PC-3 (cell line): ENCODE measurements around the gene AEBP2. TPM values are rescaled to one million over a fixed set of nuclear protein-coding genes. Genes with fewer than 3 reads are reported as not detected.
"Not testable (repeated sequence)": the region's sequence is repeated elsewhere in the genome, so short reads cannot be mapped to it uniquely, and the experiment has no call there.

Source experiments
- ATAC-seq: fragments of 200-7000 bp; cut with Tn5 transposase; 2 replicates; pipeline ENCODE4 v1.9.1; 2020; ENCODE audit warnings: mild to moderate bottlenecking, moderate library complexity
- BruUV-seq: library from RNA; stranded (reverse); fragments of 400-500 nt; replicated peaks from 2 replicates; lab custom pipeline; 2021; lab: Mats Ljungman, UMichigan
- CTCF ChIA-PET: fragments of 300-600 bp; sonication (Branson Sonifier 250); formaldehyde crosslinking; loops from one replicate; lab custom pipeline; 2022; ENCODE audit warnings: antibody characterized with exemption; lab: Charles Lee
- POLR2A ChIA-PET: fragments of 300-600 bp; sonication (Branson Sonifier 250); formaldehyde crosslinking; loops from one replicate; lab custom pipeline; 2022; ENCODE audit warnings: antibody characterized with exemption; ENCODE audit not compliant: unreplicated experiment; lab: Charles Lee
- DNase-seq: peaks from one replicate; pipeline ENCODE4 v3.0.0-alpha.2; 2015
- H2AFZ ChIP-seq: fragments of 300-600 bp; sonication (generic); 2 replicates; pipeline ENCODE4 v1.6.0; 2016; ENCODE audit warnings: antibody characterized with exemption, low read length
- H3F3A ChIP-seq: fragments of 300-600 bp; sonication (generic); one replicate; pipeline ENCODE4 v1.6.0; 2017; ENCODE audit warnings: antibody characterized with exemption, low read length, control low read depth, mild to moderate bottlenecking; ENCODE audit not compliant: unreplicated experiment
- H3K27ac ChIP-seq: fragments of 300-600 bp; sonication (generic); 2 replicates; pipeline ENCODE4 v1.5.1; 2016; ENCODE audit warnings: mild to moderate bottlenecking, low read length
- H3K27me3 ChIP-seq: fragments of 300-600 bp; sonication (generic); 2 replicates; pipeline ENCODE4 v1.6.1; 2016; ENCODE audit warnings: low read length, mixed read lengths
- H3K36me3 ChIP-seq: fragments of 300-600 bp; sonication (generic); 2 replicates; pipeline ENCODE4 v1.6.1; 2016; ENCODE audit warnings: low read depth, mixed run types, low read length, mixed read lengths
- H3K4me1 ChIP-seq: fragments of 300-600 bp; sonication (generic); 2 replicates; pipeline ENCODE4 v1.5.1; 2016; ENCODE audit warnings: low read length; ENCODE audit not compliant: insufficient read depth
- H3K4me2 ChIP-seq: fragments of 300-600 bp; sonication (generic); 2 replicates; pipeline ENCODE4 v1.6.0; 2016; ENCODE audit warnings: low read length
- H3K4me3 ChIP-seq: fragments of 300-600 bp; sonication (generic); 2 replicates; pipeline ENCODE4 v1.5.1; 2016; ENCODE audit warnings: mild to moderate bottlenecking, low read length, mixed read lengths
- H3K79me2 ChIP-seq: fragments of 300-600 bp; sonication (generic); 2 replicates; pipeline ENCODE4 v1.6.1; 2017; ENCODE audit warnings: low read length, mixed read lengths
- H3K9ac ChIP-seq: fragments of 300-600 bp; sonication (generic); 2 replicates; pipeline ENCODE4 v1.6.0; 2016; ENCODE audit warnings: mild to moderate bottlenecking, low read length
- H3K9me2 ChIP-seq: fragments of 300-600 bp; sonication (generic); replicated peaks from 2 replicates; pipeline ENCODE4 v1.6.1; 2016; ENCODE audit warnings: mixed run types, low read length, mixed read lengths
- H3K9me3 ChIP-seq: fragments of 300-600 bp; sonication (generic); 2 replicates; pipeline ENCODE4 v1.6.1; 2016; ENCODE audit warnings: low read length, mixed read lengths
- H4K20me1 ChIP-seq: fragments of 300-600 bp; sonication (generic); 2 replicates; pipeline ENCODE4 v1.6.1; 2016; ENCODE audit warnings: low read length, mixed read lengths
- CTCF ChIP-seq: fragments of 300-600 bp; sonication (generic); conservative IDR thresholded peaks from 2 replicates; pipeline ENCODE4 v1.5.1; 2017; ENCODE audit warnings: antibody characterized with exemption, low read depth, mild to moderate bottlenecking, low read length
- EZH2 ChIP-seq: fragments of 300-600 bp; sonication (generic); IDR thresholded peaks from one replicate; pipeline ENCODE4 v1.6.1; 2017; ENCODE audit warnings: antibody characterized with exemption, mild to moderate bottlenecking, low read length; ENCODE audit not compliant: unreplicated experiment
- EZH2phosphoT487 ChIP-seq: fragments of 300-600 bp; sonication (generic); IDR thresholded peaks from 2 replicates; pipeline ENCODE4 v1.6.1; 2018; ENCODE audit warnings: mild to moderate bottlenecking, antibody characterized with exemption, low read length, borderline replicate concordance
- intact Hi-C: fragments of 100-400 bp; cut with micrococcal nuclease; formaldehyde crosslinking; loops from 2 replicates; pipeline ENCODE4 v1.9.0; 2023
- total RNA-seq: library from RNA; depleted of rRNA; stranded (reverse); fragments of >200 nt; gene quantifications from 2 replicates; pipeline ENCODE4 v1.2.3, GENCODE V29; 2014

The AEBP2 gene
- total RNA-seq, 1 experiment from 2014 or later: 10.2 TPM

DNA sequence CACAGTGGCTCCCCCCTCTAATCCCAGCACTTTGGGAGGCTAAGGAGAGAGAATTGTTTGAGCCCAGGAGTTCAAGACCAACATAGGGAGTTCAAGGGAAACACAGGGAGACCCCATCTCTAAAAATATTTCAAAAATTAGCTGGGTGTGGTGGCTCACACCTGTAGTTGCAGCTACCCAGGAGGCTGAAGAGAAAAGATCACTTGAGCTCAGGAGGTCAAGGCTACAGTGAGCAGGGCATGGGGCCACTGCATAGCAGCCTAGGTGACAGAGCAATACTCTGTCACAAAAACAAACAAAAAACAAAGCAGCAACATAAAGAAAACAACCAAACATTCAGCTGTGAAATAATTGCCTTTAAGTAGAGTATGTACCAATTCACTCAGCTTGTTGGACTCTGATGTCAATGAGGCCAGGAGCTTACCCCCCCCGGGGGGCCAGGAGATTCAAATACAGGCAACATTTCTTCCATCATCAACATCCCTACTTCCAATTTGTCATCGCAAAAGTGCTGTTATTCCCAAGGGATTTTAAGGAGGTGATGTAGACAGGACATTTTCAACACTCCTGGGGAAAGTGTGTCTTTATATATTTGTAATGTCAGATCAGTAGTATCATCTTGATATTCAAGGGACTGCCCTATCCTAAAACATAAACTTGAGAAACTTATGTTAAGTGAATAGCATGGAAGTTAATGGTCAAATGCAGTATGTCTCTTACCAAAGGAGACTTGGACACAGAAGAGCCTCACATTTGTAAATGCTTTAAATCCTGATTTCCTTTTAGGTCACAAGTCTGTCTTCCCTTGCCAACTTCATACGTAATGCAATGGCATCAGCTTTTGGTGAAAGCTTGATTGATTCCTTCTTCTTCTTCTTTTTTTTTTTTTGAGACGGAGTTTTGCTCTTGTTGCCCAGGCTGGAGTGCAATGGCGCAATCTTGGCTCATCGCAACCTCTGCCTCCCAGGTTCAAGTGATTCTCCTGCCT lies 40.6 kb upstream of the AEBP2 start:
- ChIA-PET CTCF (no interaction called here), POLR2A (no interaction called here)
- Histone ChIP-seq H3K36me3 (no peaks in the 10 kb centered on the region), H4K20me1 (no peaks in the 10 kb centered on the region), H2AFZ (no peak overlapping the region), H3K4me2 (no peak overlapping the region), H3K27ac (no peak overlapping the region), H3K4me1 (no peaks in the 10 kb centered on the region), H3K27me3 (no peaks in the 10 kb centered on the region), H3K79me2 (no peaks in the 10 kb centered on the region), H3K9ac (no peak overlapping the region), H3F3A (no peaks in the 10 kb centered on the region), H3K9me3 (no peaks in the 10 kb centered on the region), H3K9me2 (no peaks in the 10 kb centered on the region), H3K4me3 (no peak overlapping the region)
- ATAC-seq: no peak
- intact Hi-C loops: no loop called here
- DNase-seq: no peak
- TF ChIP-seq CTCF: no peak
- TF ChIP-seq EZH2phosphoT487: no peak
- no peak for TF ChIP-seq EZH2
- no TSS peak for BruUV-seq

GRCh38 chr12:19400649-19401285 lies 38.5 kb upstream of the AEBP2 start:
- DNase-seq, H3K27ac ChIP-seq, H3K4me2 ChIP-seq, H3K9me2 ChIP-seq, H3K4me3 ChIP-seq, H3K79me2 ChIP-seq, H3K4me1 ChIP-seq, intact Hi-C loops, BruUV-seq, H3K36me3 ChIP-seq, ATAC-seq, H3K27me3 ChIP-seq, H3F3A ChIP-seq, POLR2A ChIA-PET, H3K9me3 ChIP-seq, H3K9ac ChIP-seq, H2AFZ ChIP-seq, H4K20me1 ChIP-seq, CTCF ChIA-PET: not testable (repeated sequence)

- Histone ChIP-seq H3F3A (no peaks in the 10 kb centered on the region), H3K9me2 (no peaks in the 10 kb centered on the region), H3K4me2 (no peak overlapping the region), H3K9ac (no peak overlapping the region), H3K27ac (no peak overlapping the region), H3K4me1 (no peaks in the 10 kb centered on the region), H4K20me1 (no peaks in the 10 kb centered on the region), H3K79me2 (no peaks in the 10 kb centered on the region), H3K4me3 (no peak overlapping the region), H3K36me3 (no peaks in the 10 kb centered on the region), H3K27me3 (no peaks in the 10 kb centered on the region), H2AFZ (no peak overlapping the region), H3K9me3 (no peaks in the 10 kb centered on the region)
- DNase-seq (no peak), ATAC-seq (no peak)
- TF ChIP-seq EZH2phosphoT487 (no peak), CTCF (no peak), EZH2 (no peak)
- no TSS peak for BruUV-seq
- ChIA-PET POLR2A (no interaction called here), CTCF (no interaction called here)
- intact Hi-C loops: no loop called here
Observed at GRCh38 chr12:19402211-19402610, 37.1 kb upstream of the AEBP2 start.
